ENCODE results near the gene FAM83C.

Gene FAM83C

DNA sequence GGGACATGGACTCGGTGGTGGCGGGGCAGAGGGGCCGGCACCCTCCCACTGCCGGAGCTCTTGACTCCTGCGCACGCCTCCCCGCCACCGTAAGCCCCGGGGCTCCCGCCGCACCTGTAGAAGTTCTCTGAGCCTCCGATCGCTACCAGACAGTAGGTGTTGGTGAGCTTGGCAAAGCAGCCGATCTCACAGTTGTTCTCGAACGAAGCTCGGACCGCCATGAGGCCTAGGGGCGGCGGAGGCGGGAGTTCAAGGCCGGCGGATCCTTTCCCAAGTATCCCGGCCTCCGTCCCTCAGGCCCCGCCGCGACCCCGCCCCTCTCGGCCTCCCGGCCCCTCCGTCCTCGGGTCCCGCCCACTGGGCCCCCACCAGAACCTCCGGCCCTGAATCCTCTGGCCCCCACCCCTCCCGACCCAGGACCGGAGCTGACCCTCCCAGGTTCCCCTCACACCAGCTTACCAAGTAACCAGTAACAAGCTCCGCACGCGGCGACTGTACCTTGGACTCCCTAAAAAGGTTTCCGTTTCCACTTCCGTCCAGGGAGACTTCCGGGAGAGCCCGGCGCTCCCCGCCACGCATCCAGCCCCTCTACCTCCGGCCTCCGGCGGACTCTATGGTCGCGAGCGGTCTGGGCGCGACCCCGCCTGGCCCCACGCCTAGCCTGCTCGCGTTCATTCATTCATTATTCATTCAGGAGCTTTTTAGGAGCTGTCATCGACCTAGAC lies 7.8 kb downstream of the FAM83C start, which contains the start of gene EIF6:
Gene EIF6 (minus strand): TSS at position 506 of the 725 bp plus-strand sequence. CDS start 285 bp downstream, at position 221.
- DNase-seq (ENCODE audit: low read depth in 4 of 4, low spot score in 1 of 4), result peak; percentile 44 to 78 (median 64)

DNA sequence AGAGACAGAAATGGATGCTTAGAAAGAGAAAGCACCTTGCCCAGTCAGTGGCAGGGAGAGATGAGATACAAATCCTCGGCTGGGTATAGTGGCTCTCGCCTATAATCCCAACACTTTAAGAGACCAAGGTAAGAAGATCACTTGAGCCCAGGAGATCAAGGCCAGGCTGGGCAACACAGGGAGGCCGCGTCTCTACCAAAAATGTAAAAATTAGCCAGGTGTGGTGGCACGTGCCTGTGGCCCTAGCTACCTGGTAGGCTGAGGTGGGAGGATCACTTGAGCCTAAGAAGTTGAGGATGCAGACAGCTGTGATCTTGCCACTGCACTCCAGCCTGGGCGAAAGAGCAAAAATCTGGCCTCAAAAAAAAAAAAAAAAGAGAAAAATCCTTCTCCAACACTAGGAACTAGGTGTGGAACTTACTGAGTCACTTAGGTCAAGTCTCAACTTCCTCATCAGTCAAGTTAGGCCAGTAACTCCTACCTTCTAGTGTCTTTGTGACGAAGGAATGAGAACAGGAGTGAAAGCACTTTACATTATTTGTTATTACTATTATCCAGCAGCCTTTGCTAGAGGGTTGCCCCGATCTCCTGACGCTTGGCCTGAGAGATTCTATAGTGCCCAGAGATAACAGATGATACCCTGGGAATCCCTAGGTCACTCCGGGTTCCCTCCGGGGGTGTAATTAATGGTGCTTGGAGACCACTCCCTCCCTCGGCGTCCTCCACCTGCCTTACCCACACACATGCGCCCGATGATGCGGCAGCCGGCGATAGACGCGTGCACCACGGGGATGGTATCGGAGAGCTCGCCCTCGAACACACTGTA lies 8.6 kb downstream of the FAM83C start:
- DNase-seq (ENCODE audit: low read depth in 4 of 4, low spot score in 1 of 4), result no peak

DNA sequence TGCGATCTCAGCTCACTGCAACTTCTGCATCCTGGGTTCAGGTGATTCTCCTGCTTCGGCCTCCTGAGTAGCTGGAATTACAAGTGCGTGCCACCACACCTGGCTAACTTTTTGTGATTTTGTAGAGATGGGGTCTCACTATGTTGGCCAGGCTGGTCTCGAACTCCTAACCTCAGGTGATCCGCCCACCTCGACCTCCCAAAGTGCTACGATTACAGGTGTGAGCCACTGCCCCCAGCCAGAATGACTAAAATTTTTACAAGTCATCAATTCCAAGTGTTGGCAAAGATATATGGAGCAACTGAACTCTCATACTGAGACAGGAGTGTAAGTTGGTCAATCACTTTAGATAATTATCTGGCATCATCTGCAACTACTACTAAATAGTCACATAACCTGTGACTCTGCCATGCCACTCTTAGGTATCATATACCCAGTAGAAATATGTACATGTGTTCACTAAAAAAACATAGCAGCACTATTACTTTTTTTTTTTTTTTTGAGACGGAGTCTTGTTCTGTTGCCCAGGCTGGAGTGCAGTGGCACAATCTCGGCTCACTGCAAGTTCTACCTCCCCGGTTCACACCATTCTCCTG lies 10.6 kb downstream of the FAM83C start:
- no peak for DNase-seq (ENCODE audit: low read depth in 4 of 4, low spot score in 1 of 4)

- DNase-seq (ENCODE audit: low read depth in 4 of 4, low spot score in 1 of 4), result no peak
Measured at GRCh38 chr20:35280523-35280922, 11.7 kb downstream of the FAM83C start.

DNA sequence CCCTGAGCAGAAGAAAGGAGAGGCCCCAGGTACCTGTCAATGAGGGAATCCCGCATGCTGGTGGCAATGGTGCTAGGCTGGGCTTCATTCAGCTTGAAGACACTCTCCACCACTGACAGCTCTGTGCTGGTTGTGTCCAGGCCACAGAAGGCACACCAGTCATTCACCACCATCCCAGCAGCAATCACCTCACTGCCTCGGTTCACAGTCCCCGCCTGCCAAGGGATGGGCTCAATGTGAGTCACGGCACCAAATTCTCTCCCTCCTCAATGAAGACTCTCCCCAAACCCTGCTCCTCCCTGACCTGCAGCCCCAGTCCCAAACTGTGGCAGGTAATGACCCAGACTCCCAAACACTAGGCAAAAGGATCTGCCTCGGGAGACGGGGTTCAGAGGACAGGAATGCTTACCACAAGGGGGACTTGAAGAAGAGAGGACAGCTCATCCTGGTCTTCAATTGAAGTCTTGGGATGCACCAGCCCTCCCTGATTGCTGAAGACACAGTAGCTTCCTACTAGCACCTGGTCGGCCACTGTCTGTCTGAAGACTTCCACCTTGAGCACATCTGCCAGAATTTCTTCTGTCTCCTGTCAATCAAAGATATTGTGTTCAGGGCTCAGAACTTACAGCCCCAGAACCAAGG lies 12.6 kb downstream of the FAM83C start:
- no peak for DNase-seq (ENCODE audit: low read depth in 4 of 4, low spot score in 1 of 4)

GRCh38 chr20:35279040-35279439 lies 13.2 kb downstream of the FAM83C start:
- no peak for DNase-seq (ENCODE audit: low read depth in 4 of 4, low spot score in 1 of 4)

GRCh38 chr20:35277531-35278395 lies 14.5 kb downstream of the FAM83C start, which contains the start of gene MMP24OS:
Gene MMP24OS, minus strand, starts transcription at chr20:35278122. Its CDS starts 193 bp downstream, at chr20:35277929.
- peak; percentile 62 to 84 (median 80) for DNase-seq (ENCODE audit: low read depth in 4 of 4, low spot score in 1 of 4)

- DNase-seq (ENCODE audit: low read depth in 4 of 4, low spot score in 1 of 4), result no peak
Measured at GRCh38 chr20:35277127-35277526, 15.1 kb downstream of the FAM83C start.

GRCh38 chr20:35276408-35276807 lies 15.8 kb downstream of the FAM83C start:
- no peak for DNase-seq (ENCODE audit: low read depth in 4 of 4, low spot score in 1 of 4)

- no peak for DNase-seq (ENCODE audit: low read depth in 4 of 4, low spot score in 1 of 4)
Measured at GRCh38 chr20:35275741-35276251, 16.4 kb downstream of the FAM83C start.

DNA sequence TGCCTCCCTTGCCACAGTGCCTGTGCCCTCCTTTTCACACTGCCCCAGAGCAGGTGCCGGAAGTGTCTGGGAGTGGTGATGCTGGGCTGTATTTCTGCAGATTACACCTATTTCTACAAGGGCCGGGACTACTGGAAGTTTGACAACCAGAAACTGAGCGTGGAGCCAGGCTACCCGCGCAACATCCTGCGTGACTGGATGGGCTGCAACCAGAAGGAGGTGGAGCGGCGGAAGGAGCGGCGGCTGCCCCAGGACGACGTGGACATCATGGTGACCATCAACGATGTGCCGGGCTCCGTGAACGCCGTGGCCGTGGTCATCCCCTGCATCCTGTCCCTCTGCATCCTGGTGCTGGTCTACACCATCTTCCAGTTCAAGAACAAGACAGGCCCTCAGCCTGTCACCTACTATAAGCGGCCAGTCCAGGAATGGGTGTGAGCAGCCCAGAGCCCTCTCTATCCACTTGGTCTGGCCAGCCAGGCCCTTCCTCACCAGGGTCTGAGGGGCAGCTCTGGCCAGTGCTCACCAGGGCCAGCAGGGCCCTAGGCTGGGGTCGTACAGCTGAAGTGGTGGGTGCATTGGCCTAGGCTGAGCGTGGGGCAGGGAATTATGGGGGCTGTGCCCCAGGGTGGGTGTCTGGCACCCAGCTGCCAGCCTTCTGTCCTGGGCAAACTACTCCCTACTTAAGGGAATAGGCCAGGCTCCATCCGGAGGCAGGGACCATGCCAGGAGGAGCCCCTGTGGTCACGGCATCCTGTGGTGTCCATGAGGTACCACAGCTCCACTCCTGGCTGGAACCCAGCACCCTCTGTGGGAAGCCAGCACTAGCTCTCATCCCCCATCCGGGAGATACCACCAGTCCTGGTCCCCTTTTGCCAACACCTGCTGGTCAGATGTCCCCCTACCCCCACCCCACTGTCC lies 17.8 kb downstream of the FAM83C start:
- DNase-seq (ENCODE audit: low read depth in 4 of 4, low spot score in 1 of 4), result no peak

GRCh38 chr20:35273449-35274171 lies 18.6 kb downstream of the FAM83C start:
- no peak for DNase-seq (ENCODE audit: low read depth in 4 of 4, low spot score in 1 of 4)

- no peak for DNase-seq (ENCODE audit: low read depth in 4 of 4, low spot score in 1 of 4)
Measured at GRCh38 chr20:35271904-35272303, 20.3 kb downstream of the FAM83C start.

DNA sequence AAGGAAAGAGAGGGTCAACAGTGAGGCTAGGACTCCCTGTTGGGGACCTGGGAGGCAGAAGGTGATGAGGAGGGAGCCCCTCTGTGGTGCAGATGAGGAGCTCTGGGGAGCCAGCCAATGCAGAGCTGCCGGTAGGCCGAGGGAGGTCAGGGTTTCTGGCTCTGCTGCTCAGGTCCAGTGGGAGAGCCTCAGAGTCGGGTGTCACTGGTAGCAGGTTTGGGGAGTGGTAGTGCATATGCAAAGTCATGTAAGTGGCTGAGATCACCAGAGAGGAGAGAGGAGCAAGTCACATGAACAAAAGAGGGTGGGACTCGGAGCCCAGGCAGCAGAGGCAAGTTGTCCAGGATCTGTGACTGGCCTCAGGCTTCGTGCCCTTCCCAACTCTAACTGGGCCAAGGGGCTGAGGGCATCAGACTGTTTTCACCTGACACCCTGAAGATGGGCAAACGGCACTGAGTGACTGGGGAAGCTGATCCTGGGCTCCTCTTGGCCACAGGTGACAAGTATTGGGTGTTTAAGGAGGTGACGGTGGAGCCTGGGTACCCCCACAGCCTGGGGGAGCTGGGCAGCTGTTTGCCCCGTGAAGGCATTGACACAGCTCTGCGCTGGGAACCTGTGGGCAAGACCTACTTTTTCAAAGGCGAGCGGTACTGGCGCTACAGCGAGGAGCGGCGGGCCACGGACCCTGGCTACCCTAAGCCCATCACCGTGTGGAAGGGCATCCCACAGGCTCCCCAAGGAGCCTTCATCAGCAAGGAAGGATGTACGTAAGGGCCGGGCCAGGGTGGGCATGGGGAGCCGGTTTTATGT lies 20.9 kb downstream of the FAM83C start:
- no peak for DNase-seq (ENCODE audit: low read depth in 4 of 4, low spot score in 1 of 4)

- DNase-seq (ENCODE audit: low read depth in 4 of 4, low spot score in 1 of 4), result no peak
Measured at GRCh38 chr20:35270021-35270902, 22.0 kb downstream of the FAM83C start.

DNA sequence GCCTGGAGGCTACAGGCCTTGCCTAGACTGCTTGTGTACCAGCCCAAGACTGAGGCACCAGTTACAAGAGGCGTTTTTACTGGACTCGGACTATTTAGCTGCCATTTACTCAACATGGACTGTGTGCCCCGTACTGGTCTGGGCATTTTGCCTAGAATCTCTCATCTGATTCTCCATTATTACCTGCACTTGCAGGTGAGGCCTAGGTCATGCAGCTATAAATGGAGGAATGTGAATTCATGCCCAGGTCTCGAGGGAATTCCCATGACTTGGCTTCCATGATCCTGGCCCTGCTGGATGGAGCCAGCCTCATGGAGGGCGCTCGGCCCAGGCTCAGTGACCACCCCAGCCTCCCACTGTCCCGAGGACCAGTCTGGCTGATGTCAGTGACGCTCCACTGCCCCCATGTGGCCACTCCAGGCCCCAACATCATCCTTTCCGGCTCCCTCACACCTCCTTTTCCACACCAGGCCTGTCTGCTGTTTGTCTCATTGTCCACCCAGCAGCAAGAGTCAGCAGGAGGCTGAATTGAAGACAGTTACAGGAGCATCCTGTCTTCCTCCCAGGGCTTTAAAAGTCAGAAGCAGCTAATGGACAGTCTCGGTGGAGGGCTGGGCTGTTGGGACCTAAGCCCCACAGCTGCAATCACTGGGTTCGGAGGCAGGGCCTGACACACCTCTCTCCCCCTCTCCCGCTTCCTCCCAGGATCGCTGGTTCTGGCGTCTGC lies 23.0 kb downstream of the FAM83C start:
- DNase-seq (ENCODE audit: low read depth in 4 of 4, low spot score in 1 of 4), result peak in 2 of 4 experiments; percentile 14 to 33
